HUES6 (cell line): ENCODE results near the gene MROH7.

Experiments used
- H3K27ac ChIP-seq: 2 replicates; pipeline ENCODE4 v1.7.0; 2013; ENCODE audit warnings: low read depth, mild to moderate bottlenecking, low read length, inconsistent platforms
- H3K27me3 ChIP-seq: 2 replicates; pipeline ENCODE4 v1.6.1; 2013; ENCODE audit warnings: low read length; ENCODE audit not compliant: control insufficient read depth, insufficient read depth
- H3K36me3 ChIP-seq: 2 replicates; pipeline ENCODE4 v1.6.1; 2013; ENCODE audit warnings: low read length; ENCODE audit not compliant: control insufficient read depth, insufficient read depth
- H3K4me1 ChIP-seq: 2 replicates; pipeline ENCODE4 v1.6.1; 2013; ENCODE audit warnings: low read length; ENCODE audit not compliant: control insufficient read depth, insufficient read depth
- H3K4me3 ChIP-seq: 2 replicates; pipeline ENCODE4 v1.5.1; 2013; ENCODE audit warnings: low read depth, low read length
- H3K9ac ChIP-seq: one replicate; pipeline ENCODE4 v1.6.1; 2013; ENCODE audit warnings: mild to moderate bottlenecking, low read length
- H3K9me3 ChIP-seq: 2 replicates; pipeline ENCODE4 v1.6.1; 2013; ENCODE audit warnings: low read depth, low read length; ENCODE audit not compliant: control insufficient read depth, insufficient read depth

MROH7 gene

DNA sequence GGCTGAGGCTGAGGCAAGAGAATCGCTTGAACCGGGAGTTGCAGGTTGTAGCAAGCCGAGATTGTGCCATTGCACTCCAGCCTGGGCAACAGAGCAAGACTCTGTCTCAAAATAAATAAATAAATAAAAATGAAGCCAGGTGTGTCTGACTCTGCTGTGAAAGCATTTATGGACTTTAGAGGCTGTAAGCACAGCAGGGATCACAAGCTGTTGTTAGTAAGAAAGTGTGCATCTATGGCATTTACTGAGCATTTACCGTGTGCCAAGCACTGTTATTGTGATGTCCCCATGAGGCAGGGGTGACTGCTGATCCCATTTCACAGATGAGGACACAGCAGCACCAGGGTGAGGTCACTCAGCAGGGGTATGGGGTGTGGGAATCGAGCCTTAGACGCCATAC is 38.3 kb upstream of the MROH7 start:
- Histone ChIP-seq H3K4me1 (no peaks in the 10 kb centered on the region; the same call in 1 of the 2 replicates), H3K27ac (no peak overlapping the region), H3K36me3 (peaks cover 4% of the 10 kb centered on the region; the same call in 1 of the 2 replicates), H3K9me3 (no peaks in the 10 kb centered on the region), H3K27me3 (no peaks in the 10 kb centered on the region), H3K9ac (no peak overlapping the region), H3K4me3 (no peak overlapping the region)

DNA sequence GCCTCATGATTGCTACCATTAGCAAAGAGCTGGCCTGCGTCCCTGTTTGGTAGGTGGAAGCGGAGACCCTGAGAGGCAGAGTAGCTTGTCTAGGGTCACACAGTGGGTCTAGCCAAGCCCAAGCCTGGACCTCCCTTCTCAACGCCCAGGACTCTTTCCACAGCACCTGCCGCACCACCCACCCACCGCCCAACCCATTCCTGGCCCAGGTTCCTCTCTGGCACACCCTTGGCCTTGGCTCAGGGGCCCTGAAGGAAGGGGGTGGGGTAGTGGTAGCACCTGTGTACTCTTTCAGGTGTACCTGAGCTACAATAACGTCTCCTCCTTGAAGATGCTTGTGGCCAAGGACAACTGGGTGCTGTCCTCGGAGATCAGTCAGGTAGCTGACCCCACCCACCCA is 37.5 kb upstream of the MROH7 start:
- Histone ChIP-seq H3K27me3 (no peaks in the 10 kb centered on the region), H3K4me3 (no peak overlapping the region), H3K9me3 (no peaks in the 10 kb centered on the region), H3K9ac (no peak overlapping the region), H3K27ac (no peak overlapping the region), H3K4me1 (no peaks in the 10 kb centered on the region; the same call in 1 of the 2 replicates), H3K36me3 (peaks cover 4% of the 10 kb centered on the region; the same call in 1 of the 2 replicates)

DNA sequence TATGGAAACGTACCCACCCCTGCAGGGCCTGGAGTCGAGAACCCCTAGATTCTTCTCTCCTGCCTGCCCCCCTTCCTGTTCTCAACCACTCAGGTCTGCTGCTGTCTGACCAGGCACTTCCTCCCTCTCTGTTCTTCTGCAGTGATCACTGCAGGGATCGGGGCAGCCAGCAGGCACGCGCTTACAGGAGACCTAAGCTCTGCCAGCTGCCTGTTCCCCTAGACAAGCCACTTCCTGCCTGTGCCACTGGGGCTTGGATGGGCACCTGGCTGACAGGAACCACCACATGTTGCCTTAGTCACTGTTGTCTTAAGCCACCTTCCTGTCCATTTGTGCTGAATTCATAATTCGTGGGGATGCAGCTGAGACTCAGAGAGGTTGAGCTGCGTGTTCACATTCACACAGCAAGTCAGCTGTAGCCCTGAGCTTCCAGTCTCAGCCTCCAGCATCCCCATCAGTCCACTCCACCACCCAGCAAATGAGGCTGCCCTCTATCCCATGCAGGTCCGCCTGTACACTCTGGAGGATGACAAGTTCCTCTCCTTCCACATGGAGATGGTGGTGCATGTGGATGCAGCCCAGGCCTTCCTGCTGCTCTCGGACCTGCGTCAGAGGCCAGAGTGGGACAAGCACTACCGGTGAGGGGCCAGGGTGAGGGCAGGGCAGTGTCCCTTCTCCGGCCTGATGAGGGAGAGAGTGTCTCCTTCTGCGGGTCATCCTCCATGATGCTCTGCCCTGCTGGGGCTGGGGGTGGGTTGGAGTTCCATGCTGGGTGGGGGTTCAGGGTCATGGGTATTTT is 36.8 kb upstream of the MROH7 start:
- no peak overlapping the region for H3K9ac ChIP-seq
- H3K4me1 ChIP-seq = no peaks in the 10 kb centered on the region; the same call in 1 of the 2 replicates
- no peaks in the 10 kb centered on the region for H3K27me3 ChIP-seq
- no peak overlapping the region for H3K4me3 ChIP-seq
- H3K36me3 ChIP-seq = peaks cover 4% of the 10 kb centered on the region; the same call in 1 of the 2 replicates
- H3K27ac ChIP-seq = no peak overlapping the region
- no peaks in the 10 kb centered on the region for H3K9me3 ChIP-seq

DNA sequence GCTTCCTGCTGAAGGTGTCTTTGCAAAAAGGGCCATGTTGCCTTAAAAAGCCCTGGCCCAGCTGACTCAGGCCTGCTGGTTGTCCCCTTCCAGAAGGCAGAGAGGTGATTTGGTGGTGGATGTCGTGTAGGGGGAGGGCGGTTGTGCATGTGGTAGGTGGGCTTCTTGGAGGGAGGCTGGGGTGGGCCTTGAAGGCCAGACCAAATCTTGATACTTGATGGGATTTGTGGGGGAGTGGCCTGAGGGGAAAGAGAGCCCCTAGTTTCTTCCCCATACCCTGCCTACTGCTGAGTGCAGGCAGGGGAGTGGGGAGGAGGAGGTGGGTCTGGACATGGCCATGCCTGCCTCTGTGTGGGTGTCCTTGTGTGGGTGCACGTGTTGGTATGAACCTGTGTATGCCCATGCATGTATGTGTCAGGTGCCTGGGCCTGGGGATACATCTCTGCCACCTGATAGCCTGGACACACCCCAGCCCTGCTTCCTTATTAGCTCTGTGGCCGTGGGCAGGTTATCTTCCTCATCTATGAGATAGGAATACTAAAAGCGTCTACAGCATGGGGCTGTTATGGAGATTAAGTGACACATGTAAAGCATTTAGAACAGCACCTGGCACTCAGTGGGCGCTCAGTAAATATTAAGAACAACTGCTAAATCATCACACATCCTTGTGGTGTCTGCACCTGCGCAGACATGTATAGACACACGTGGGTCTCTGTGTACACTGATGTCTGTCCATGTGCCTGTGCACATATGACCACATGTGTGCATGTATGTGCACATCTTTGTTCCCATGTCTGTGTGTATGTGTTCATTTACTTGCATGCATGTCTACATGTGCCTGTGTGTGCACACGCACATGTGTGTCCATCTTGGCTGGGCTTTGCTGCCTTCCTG is 35.2 kb upstream of the MROH7 start:
- Histone ChIP-seq H3K27me3 (no peaks in the 10 kb centered on the region), H3K9ac (no peak overlapping the region), H3K36me3 (no peaks in the 10 kb centered on the region), H3K4me3 (no peak overlapping the region), H3K27ac (no peak overlapping the region), H3K4me1 (peaks cover 7% of the 10 kb centered on the region; the same call in 1 of the 2 replicates), H3K9me3 (no peaks in the 10 kb centered on the region)

DNA sequence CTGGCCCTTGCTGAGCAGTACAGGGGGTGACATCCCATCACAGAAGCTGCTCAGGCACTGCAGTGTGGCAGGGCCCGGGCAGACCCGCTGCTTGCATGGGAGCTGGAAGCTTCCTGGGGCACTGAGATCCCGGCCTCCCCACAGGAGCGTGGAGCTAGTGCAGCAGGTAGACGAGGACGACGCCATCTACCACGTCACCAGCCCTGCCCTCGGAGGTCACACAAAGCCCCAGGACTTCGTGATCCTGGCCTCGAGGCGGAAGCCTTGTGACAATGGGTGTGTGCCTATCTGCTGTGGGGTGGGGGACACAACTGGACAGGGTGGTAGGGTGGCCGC is 34.6 kb upstream of the MROH7 start:
- H3K36me3 ChIP-seq = no peaks in the 10 kb centered on the region
- no peak overlapping the region for H3K9ac ChIP-seq
- no peaks in the 10 kb centered on the region for H3K27me3 ChIP-seq
- H3K27ac ChIP-seq = no peak overlapping the region
- peaks cover 7% of the 10 kb centered on the region; the same call in 1 of the 2 replicates for H3K4me1 ChIP-seq
- no peaks in the 10 kb centered on the region for H3K9me3 ChIP-seq
- no peak overlapping the region for H3K4me3 ChIP-seq

DNA sequence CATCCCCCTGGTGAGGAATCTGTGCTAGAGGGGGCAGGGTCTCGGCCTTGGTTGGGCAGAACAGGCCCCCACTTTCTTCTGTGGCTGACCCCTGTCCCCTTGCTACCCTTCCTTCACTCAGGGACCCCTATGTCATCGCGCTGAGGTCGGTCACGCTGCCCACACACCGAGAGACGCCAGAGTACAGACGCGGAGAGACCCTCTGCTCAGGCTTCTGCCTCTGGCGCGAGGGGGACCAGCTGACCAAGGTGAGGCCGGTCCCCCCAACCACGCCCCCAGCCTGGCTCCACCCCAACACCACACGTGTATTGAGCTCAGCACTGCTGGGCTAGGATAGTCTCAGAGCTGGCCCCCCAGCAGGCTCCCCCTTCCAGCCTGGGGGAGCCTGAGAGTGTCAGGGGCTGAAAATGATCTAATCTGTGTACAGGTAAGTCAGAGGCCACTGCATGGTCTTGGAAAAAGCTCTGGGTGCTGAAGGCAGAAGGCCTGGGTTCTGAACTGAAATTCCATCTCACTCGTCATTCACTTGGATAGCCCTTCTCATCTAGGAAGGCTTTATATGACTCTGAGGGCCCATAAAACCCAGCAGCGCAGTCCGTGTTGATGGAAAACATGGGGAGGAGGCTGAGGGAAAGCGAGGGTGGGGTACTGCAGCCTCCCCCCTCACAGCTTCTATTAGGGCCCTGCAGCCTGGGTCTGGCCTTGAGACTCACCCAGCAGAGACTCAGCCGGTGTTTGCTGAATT is 33.6 kb upstream of the MROH7 start:
- no peaks in the 10 kb centered on the region for H3K27me3 ChIP-seq
- H3K9ac ChIP-seq = no peak overlapping the region
- peaks cover 7% of the 10 kb centered on the region; the same call in 1 of the 2 replicates for H3K4me1 ChIP-seq
- no peaks in the 10 kb centered on the region for H3K9me3 ChIP-seq
- no peak overlapping the region for H3K4me3 ChIP-seq
- H3K36me3 ChIP-seq = no peaks in the 10 kb centered on the region
- no peak overlapping the region for H3K27ac ChIP-seq

DNA sequence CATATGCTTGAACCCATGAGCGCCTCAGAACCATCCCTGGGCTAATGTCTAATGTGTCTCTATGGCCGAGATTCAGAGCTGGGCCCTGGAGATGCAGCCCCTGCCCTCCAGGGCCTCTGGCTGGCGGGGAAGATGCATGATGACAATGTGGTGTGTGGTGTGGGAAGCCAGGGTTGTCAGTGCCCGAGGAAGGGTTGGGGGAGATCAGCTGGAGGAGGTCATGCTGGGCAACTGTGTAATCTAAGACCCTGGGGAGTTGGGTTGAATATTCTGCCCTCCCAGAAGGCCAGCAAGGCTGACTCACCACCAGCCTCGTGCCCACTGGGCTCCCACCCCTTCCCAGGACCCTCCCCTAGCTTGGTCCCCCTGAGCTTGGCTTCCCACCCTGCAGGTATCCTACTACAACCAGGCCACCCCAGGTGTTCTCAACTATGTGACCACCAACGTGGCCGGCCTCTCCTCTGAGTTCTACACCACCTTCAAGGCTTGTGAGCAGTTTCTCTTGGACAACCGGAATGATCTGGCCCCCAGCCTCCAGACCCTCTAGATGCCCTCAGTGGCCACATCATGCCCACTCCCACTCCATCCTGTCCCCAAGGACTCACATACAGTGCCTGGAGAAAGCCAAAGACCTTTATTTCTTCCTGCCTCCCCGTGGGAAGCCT is 32.9 kb upstream of the MROH7 start:
- Histone ChIP-seq H3K27ac (no peak overlapping the region), H3K4me1 (peaks cover 7% of the 10 kb centered on the region; the same call in 1 of the 2 replicates), H3K27me3 (no peaks in the 10 kb centered on the region), H3K36me3 (no peaks in the 10 kb centered on the region), H3K4me3 (no peak overlapping the region), H3K9ac (no peak overlapping the region), H3K9me3 (no peaks in the 10 kb centered on the region)

DNA sequence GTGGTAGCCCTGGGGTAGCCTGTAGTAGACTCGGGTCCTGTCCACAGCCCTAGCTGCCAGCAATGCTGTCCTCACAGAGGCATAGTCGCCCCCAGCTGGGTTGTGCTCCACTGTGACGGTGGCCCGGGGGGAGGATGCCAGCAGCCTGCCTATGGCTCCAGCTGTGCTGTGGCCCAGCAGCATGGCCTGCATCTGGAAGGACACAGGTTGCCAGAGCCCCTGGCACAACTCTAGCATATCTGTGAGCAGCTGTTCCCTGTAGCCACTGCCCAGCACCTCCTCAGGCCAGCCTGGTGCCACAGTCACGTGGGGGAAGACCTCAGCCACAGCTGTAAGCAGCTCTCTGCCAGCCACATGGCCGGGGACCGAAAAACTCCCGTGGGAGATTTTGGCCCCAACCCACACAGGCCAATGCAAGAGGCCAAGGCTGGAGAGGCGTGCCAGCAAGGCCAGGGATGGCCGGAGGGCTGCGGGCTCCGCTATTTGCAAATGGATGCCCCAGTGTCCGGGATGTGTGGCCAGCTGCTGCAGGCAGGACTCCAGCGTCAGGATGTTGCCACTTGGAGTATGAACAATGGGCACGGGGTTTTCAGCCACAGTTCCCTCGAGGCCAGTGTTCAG is 32.2 kb upstream of the MROH7 start:
- Histone ChIP-seq H3K4me3 (no peak overlapping the region), H3K27ac (no peak overlapping the region), H3K27me3 (no peaks in the 10 kb centered on the region), H3K9me3 (no peaks in the 10 kb centered on the region), H3K4me1 (peaks cover 7% of the 10 kb centered on the region; the same call in 1 of the 2 replicates), H3K9ac (no peak overlapping the region), H3K36me3 (no peaks in the 10 kb centered on the region)

DNA sequence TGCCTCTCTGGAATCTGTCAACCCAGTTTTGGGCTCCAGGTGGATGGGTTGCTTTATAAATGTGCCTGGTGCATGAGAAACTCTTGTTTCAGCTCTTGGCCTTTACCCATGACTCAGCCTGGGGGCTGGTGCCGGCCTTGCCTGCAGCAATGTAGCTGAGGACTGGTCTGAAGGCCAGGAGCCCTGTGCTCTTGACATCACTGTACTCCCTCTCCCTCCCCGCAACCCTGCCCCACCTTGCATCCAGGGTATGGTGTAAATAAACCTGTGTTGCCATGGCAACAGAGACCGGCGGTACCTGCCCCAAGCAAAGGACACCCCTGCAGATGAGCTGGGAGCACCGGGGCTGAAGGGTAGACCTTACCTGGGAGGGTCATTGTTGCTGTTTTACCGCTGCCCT is 31.5 kb upstream of the MROH7 start:
- Histone ChIP-seq H3K4me3 (no peak overlapping the region), H3K36me3 (no peaks in the 10 kb centered on the region), H3K9ac (no peak overlapping the region), H3K27ac (no peak overlapping the region), H3K4me1 (peaks cover 8% of the 10 kb centered on the region; the same call in 1 of the 2 replicates), H3K9me3 (no peaks in the 10 kb centered on the region), H3K27me3 (no peaks in the 10 kb centered on the region)
